HG02884 (cell line): Measurements from ENCODE around the gene ANAPC2.
A peak's percentile ranks its signal among the peaks of the same experiment; 100 is the strongest.

Experiments used
- ATAC-seq: cut with Tn5 transposase; IDR thresholded peaks from one replicate; pipeline ENCODE4 v1.9.1; 2021; ENCODE audit warnings: mild to moderate bottlenecking, moderate library complexity; ENCODE audit not compliant: unreplicated experiment

ANAPC2 gene

DNA sequence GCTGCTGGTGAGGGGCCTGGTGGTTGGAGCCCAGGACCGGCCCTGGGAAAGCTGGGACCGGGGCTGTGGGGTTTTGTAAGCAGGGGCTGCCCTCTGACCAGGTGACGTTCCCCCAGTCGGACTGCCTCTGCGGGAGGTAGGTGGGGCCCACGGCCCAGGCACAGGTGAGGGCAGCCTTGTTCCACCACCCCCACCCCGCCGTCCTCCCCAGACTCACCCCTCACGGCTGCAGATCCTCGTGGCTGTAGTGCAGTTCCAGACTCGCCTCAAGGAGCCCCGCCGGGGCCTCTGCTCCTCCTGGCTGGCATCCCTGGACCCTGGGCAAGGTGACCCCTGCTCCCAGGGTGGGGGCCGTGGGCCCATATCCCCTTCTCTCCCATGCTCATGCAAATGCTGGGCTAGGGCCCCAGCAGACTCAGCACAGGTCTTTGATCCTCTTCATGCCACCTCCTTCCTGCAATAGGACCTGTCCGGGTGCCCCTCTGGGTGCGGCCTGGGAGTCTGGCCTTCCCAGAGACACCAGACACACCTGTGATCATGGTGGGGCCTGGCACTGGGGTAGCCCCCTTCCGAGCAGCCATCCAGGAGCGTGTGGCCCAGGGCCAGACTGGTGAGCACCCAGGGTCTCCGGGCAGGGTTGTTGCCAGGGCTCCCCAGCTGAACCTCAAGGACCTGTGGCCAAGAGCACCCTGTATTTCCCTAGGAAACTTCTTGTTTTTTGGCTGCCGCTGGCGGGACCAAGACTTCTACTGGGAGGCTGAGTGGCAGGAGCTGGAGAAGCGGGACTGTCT, 27.0 kb upstream of the ANAPC2 start:
- ATAC-seq, result no peak

DNA sequence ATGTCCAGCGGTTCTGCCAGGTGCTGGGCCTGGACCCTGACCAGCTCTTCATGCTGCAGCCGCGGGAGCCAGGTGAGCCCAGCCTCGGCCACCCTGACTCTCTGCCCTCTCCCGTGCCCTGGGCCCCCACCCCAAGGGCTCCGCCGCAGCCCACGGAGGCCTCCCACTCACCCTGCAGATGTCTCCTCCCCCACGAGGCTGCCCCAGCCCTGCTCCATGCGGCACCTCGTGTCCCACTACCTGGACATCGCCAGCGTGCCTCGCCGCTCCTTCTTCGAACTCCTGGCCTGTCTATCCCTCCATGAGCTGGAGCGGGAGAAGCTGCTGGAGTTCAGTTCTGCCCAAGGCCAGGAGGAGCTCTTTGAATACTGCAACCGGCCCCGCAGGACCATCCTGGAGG, 26.3 kb upstream of the ANAPC2 start:
- ATAC-seq, result no peak

DNA sequence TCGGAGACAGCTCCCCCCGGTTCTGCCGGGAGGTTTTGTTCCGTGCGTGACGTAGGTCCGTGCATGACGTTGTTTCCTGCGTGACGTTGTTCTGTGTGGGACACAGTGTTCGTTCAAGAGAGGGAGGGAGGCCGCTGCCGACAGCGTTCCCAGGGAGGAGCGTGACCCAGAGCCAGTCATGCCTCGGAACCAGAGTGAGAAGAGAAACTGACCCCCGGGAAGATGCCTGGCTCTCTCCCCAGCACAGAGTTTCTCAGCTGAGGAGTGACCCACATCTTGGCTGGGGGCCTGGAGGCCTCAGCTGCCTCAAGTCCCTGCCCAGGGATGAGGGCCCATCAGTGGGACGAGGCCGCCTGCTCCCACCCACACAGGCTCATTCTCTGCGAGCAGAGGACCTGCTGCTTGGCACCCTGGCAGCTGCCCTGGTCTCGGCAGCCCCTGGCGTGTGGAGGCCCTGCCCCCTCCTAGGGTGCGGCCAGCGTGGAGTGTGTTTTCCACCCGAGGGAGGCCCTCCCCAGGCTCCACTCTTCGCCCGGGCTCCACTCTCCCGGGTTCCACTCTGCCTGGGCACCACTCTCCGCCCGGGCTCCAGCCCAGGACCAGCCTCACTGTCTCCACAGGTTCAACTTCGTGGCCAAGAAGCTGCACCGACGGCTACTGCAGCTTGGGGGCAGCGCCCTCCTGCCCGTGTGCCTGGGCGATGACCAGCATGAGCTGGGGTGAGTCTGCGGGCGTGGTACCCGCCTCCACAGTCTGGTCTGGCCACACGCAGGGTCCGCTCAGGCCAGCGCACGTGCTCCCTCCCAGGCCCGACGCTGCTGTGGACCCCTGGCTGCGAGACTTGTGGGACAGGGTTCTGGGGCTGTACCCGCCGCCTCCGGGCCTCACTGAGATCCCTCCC, 25.1 kb upstream of the ANAPC2 start:
- no peak for ATAC-seq

DNA sequence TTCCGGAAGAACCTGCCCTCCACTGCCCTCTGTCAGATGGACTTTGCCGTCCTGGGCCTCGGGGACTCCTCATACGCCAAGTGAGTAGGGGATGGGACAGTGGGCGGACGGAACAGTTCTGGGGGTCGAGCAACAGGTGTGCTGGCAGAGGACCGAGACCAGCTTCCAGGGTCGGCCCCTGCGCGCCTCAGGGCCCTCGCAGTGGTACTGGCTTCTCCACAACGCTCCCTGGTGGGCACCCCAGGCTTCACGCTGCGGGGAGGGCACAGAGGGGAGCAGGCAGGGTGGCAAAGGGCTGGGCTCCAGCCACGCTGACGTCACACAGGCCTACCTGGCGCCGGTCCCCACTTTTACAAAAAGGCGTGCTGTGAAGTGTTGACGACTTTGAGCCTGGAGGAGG, 24.2 kb upstream of the ANAPC2 start:
- ATAC-seq, result no peak

DNA sequence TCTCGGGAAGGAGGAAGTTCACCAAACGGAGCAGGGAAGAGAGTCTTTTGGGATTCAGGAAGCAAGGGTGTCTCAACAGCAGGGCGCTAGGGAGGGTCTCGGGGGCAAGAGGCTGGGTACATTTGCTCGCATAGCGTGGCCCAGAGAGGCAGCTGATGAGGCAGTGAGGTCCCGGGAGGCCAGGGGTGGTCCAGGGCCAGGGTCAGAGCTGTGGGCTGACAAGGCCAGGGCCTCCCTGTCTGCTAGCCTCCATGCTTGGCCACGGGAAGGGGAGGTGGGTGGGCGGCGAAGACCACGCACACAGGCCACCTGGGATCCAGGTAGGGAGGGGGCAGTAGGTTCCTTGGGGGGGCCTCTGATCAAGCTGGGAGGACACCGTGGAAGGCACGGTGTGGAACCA, 23.2 kb upstream of the ANAPC2 start:
- ATAC-seq, result no peak

DNA sequence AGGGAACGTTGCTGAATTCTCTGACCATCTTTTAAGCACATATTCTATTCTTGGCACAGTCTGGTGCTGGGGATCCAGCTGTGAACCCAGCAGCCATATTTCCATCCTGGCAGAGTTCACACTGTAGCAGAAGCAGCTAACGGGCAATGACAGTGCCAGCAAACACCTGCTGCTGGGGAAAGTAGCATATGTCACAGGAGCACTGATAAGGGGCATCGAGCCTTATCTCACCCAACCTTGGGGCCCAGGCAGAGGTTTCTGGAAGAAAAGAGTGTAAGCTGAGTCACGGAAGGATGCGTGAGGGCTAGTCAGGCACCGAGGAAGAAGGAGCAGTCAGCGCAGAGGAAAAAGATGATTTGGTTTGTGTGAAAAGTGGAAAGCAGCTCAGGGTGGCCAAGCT, 18.2 kb upstream of the ANAPC2 start:
- ATAC-seq, result no peak

DNA sequence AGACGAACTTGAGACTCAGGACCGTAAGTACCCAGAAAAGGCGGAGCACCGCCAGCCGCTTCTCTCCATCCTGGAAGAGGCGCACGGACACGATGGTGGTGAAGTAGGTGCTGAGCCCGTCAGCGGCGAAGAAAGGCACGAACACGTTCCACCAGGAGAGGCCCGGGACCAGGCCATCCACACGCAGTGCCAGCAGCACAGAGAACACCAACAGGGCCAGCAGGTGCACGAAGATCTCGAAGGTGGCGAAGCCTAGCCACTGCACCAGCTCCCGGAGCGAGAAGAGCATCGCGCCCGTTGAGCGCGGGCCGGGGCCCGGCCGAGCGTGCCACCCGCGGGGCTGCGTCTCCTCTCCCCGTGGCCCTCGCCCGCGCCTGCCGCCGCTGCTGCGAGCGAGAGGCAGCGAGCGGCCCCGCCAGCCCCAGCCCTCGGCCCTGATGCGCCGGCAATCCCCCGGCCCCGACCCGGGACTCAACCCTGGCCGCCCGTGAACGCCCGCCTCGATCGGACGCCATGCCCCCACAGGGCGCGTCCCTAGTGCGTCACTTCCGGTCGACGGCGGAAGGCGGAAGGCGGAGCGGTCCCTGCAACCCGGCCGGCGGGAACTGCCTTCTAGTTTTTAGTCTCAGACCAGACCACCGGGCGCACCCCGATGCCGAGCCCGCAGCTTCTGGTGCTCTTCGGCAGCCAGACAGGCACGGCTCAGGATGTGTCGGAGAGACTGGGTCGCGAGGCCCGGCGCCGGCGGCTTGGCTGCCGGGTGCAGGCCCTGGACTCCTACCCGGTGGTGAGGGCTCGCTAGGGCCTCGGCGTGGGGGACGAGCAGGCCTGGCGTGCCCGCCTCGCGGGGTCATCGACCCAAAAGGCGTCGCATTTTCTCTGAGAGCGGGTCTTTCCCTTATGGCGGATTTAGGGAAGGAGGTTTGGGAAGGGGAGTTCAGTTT, 17.0 kb upstream of the ANAPC2 start, which contains the start of the genes NDOR1 and TMEM203:
Gene NDOR1, plus strand, starts transcription at position 575 of the 944 bp plus-strand sequence. Its CDS starts 78 bp downstream, at position 653.
Gene TMEM203, minus strand, starts transcription at position 523 of the 944 bp plus-strand sequence. Its CDS starts 234 bp downstream, at position 289.
- no peak for ATAC-seq

DNA sequence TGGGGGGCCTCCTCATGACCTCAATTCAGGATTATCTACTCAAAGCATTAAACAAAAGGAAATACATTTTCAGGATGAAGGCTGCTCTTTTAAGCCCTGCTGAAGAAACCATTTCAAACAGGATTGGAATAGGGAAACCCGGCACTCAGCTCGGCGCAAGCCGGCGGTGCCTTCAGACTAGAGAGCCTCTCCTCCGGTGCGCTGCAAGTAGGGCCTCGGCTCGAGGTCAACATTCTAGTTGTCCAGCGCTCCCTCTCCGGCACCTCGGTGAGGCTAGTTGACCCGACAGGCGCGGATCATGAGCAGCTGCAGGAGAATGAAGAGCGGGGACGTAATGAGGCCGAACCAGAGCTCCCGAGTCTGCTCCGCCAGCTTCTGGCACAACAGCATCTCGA, 16.4 kb upstream of the ANAPC2 start:
- no peak for ATAC-seq

DNA sequence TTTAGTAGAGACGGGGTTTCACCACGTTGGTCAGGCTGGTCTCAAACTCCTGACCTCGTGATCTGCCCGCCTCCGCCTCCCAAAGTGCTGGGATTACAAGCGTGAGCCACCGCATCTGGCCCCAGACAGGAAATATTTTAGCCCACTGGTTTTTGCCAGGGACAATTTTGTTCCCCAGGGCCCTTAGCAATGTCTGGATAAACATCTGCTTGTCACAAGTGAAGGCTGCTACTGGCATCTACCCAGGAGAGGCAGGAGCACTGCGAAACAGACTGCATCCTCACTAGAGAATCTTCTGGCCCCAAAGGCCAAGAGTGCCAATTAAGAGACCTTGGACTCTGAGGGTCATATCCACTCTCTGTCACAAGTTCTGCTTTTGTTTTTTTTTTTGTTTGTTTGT, 14.6 kb upstream of the ANAPC2 start:
- no peak for ATAC-seq

DNA sequence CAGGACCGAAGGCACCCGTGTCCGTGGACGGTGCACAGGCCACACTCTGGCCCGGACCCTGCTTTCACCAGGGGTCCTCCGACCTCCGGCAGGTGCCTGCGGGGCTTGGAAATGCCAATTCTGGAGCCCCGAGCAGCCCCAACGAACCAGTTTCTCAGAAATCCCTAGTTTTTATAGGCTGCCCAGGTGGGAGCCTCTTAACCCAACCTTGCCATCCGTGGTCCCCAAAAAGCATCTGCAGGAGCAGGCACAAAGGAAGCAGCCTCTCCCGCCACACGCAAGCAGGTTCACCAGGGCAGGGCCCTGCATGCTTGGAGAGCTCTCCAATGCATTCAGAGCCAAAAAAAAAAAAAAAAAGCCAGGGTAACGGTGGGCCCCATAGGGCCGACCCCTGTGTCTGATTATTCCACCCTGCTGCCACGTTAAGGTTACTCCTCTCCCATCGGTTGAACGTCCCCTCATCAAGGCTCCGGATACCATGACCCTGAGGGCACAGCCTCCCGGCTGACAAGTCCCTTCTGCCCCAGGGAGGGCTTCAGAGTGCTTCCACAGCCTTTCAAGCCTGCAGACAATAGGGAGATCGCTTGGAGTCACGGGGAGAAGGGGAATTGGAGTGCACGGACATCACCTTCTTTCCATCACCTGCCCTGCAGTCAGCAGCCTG, 13.0 kb upstream of the ANAPC2 start:
- ATAC-seq, result no peak

DNA sequence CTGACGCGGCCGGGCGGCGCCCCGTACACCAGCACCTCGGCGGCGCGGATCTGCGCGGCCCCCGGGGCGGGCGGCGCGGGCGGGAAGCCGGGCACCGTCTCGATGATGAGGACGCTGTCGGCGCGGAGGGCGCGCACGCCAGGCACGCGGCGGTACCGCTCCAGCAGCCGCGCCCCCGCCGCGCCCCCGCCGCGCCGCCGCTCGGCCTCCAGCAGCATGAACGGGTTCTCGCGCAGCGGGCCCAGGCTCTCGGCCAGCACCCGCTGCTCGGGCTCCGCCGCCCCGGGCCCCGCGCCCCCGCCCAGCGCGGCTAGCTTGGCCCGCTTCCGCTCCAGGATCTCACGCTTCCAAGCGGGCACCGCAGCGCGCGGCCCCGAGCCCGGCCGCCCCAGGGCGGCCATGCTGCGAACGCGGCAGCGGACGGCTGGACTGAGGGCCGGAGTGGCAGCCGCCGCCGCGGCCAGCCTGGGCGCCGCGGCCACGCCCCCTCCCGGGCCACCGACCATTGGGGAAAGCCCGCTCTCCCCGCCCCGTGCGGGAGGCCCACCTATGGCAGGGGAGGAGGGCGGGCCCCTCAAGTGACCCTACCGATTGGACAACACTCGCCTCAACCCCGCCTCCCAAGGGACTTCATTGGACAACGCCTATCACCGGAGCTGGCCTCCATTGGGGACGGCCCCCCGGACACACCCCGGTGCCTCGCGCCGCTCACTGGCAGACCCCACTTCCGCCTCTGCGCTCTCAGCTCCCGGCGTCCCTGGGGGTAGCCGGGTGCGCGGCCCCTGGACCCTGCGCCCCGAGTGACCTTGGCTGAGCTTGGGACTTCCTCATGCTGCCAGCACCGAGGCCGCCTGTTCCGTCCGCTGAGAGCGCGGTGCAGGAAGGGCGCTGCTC, 12.2 kb upstream of the ANAPC2 start, which contains the start of gene TPRN:
Gene TPRN, minus strand, starts transcription at position 431 of the 894 bp plus-strand sequence. Its CDS starts 30 bp downstream, at position 401.
- ATAC-seq, result peak; percentile 87

DNA sequence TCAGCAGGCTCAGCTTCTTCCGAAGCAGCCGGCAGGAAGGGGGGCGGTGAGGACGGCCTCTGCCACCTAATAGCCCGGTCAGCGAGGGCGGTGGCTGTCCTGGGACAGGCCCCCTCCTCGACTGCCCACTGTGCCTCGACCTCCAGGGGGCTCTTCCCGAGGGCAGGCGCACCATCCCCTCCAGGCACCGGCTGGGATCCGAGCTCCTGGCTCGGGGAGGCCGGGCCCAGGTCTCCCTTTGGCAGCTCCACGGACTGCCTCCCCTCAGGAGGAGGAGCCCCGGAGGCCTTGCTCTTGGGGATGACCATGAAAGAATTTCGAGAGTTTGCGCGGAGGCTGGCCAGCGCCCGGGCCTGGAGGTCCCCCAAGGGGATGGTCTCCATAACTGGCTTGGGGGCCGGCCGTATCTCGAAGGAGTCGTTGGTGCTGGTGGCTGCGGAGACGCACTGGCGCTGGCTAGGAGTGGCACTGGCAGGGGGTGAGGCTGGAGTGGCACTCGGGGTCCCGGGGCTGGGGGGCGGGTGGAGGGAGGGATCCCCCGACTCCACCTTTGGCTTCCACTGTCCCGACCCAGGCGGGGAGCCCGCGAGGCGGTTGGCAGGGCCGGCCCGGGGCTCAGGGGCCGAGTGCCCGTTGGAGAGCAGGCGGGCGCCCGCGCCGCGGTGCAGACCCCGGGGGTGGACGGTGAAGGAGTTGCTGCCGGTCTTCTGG, 11.2 kb upstream of the ANAPC2 start:
- ATAC-seq, result no peak

DNA sequence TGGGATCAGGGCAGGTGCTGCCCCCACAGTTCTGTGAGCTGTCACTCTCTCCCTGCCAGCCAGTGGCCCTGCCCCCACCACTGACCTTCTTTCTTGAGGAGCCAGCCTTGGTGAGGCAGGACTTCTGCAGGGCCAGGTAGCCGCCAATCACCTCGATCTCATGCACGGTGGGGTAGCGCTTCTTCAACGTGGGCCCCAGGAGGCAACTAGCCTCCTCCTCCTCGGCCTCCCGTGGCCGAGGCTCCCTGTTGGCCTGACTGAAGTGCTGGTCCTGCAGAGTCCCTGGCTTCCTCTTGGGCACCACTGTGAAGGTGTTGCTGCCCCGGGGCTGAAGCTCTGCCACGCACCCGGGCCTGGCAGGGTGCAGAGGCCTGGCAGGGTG, 10.5 kb upstream of the ANAPC2 start:
- ATAC-seq, result no peak

DNA sequence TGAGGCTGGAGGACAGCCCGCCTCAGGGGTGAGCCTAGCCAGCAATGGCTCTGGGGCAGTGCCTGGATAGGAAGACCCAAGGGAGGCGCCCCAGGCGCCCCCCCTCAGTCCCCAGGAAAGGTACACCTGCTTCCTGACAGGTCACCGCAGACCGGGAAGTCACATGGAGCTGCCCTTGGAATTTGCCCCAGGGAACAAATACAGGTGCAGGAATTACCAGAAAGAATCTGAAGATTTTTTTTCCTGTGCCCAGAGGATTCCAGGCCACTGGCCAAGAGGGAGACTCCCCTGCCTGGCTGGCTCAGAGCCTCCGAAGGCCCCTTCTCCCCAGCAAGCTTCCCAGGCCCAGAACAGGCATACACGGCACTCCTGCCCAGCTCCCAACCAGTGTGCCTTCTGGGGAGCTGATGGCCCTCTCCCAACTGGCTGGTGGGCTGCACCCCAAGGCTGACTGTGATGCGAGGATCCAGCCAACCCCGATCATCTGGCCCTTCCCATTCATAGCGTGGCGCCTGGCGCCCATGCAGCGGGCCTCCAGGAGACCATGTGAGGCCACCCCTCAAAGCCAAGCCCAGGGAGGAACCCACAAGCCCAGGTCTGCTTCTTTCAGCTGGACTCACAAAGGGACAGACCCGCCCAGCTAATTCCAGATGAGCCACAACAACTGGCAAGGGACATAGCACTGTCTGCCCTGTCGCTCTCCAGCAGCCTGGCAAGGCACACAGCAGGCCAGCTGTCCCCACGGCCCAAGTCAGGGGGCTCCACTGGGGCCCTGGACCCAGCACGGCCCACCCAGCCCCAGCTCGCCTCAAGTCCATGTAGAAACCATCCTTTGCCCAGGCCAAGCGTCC, 9.9 kb upstream of the ANAPC2 start:
- no peak for ATAC-seq

DNA sequence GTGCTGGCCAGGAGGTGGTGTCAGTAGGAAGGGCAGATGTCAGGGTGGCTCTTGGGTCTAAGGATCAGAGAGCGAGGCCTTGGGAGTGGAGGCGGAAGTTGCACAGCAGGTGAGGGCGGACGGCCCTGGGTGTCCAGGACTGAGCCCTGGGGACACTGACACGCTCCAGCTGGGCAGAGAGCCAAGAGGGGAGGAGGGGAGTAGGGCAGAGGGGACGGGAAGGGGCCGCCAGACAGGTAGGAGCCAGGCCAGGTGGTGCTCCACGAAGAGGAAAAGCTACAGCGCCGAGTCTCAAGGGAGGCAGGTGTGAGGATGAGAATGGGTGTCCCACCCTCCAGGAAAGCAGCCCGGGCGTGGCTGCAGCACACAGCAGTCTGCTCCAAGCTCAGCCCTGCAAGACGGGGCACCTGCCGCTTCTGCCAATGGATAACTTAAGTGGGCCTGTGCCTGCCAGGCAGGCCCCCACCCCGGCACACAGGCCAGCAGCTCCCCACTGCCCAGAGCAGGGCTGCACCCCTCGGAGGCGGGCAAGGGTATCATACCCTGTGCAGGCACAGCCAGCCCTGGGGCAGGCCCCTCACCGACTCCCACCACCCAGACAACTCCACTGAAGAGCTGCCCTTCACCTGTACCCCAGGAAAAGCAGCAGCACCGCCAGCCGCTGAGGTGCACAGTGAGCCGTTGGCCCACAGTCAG, 7.3 kb upstream of the ANAPC2 start:
- no peak for ATAC-seq

DNA sequence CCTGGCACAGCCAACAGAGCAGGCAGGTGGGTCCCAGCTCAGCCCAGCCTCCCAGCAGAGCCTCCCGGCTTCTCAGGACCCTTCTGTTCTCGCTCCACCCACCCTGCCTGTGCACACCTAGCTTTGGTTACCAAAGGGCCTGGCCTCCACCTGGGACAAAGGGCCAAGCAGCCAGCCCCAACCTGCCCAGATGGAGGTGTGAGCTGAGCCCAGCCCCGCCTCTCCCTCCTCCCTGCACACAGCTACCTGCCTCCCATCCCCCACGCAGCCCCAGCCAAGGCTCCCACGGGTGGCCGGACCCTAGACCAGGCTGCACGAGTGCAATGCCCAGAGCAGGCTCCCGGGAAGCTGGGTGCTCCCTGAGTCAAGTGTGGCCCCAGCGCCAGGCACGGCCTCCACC, 6.5 kb upstream of the ANAPC2 start:
- no peak for ATAC-seq

DNA sequence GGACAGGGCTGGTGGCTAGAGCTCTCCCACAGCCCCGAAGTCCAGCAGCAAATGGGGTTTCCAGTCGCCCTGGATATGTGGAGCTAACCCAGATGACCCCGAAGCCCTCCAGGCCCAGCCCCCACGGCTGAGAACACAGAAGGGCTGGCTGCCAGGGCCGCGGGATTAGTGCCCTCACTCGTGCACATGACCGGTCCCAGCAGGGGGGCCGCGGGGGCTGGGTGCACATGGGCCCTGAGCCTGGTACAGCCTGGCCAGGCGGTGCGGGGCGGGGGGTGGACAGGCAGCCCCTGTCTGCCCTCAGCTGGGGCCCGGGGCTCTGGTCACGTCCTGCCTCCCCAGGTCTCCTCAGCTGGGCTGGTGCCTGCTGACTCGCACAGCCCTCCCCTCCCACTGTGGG, 6.0 kb upstream of the ANAPC2 start:
- no peak for ATAC-seq
